Panc1 (cell line): ENCODE measurements around the gene CLDN22. TPM values are rescaled to one million over a fixed set of nuclear protein-coding genes. Genes with fewer than 3 reads are reported as not detected.

Experiments
- ATAC-seq: fragments of 200-7000 bp; cut with Tn5 transposase; 2 replicates; pipeline ENCODE4 v1.9.1; 2020; ENCODE audit warnings: mild to moderate bottlenecking, moderate library complexity
- BruUV-seq: library from RNA; stranded (reverse); fragments of 400-500 nt; replicated peaks from 2 replicates; lab custom pipeline; 2021; lab: Mats Ljungman, UMichigan
- CTCF ChIA-PET: fragments of 300-600 bp; sonication (Branson Sonifier 250); formaldehyde crosslinking; loops from one replicate; lab custom pipeline; 2022; ENCODE audit warnings: antibody characterized with exemption; lab: Charles Lee
- POLR2A ChIA-PET: fragments of 300-600 bp; sonication (Branson Sonifier 250); formaldehyde crosslinking; loops from one replicate; lab custom pipeline; 2022; ENCODE audit warnings: antibody characterized with exemption; lab: Charles Lee
- DNase-seq: peaks from one replicate; pipeline ENCODE4 v3.0.0-alpha.2; 2010; ENCODE audit warnings: low read depth, low spot score
- H3K27ac ChIP-seq: 2 replicates; pipeline ENCODE4 v1.5.1; 2011; ENCODE audit warnings: mild to moderate bottlenecking, low read length, inconsistent platforms
- H3K27me3 ChIP-seq: fragments of 200-500 bp; sonication (Bioruptor generic); 2 replicates; pipeline ENCODE4 v1.6.0; 2014; ENCODE audit warnings: low read length, inconsistent platforms; ENCODE audit not compliant: control insufficient read depth, insufficient read depth
- H3K36me3 ChIP-seq: fragments of 200-500 bp; sonication (Bioruptor generic); 2 replicates; pipeline ENCODE4 v1.5.1; 2014; ENCODE audit warnings: inconsistent platforms, mild to moderate bottlenecking, low read length, moderate library complexity; ENCODE audit not compliant: control insufficient read depth, insufficient read depth
- H3K4me1 ChIP-seq: 2 replicates; pipeline ENCODE4 v1.5.1; 2011; ENCODE audit warnings: inconsistent platforms, mild to moderate bottlenecking, low read length, moderate library complexity; ENCODE audit not compliant: control insufficient read depth, insufficient read depth
- H3K4me3 ChIP-seq, 2 experiments: 2 replicates each; pipeline ENCODE4 v1.5.1; 2011 to 2012; ENCODE audit warnings: low read depth in 2 of 2, low read length in 2 of 2, mild to moderate bottlenecking in 2 of 2, inconsistent platforms in 1 of 2, moderate library complexity in 1 of 2
- H3K9me3 ChIP-seq: fragments of 200-500 bp; sonication (Bioruptor generic); 2 replicates; pipeline ENCODE4 v1.5.1; 2014; ENCODE audit warnings: low read depth, mild to moderate bottlenecking, inconsistent platforms, low read length, moderate library complexity; ENCODE audit not compliant: control insufficient read depth, insufficient read depth
- POLR2AphosphoS5 ChIP-seq: IDR thresholded peaks from 2 replicates; pipeline ENCODE4 v1.6.1; 2012; ENCODE audit warnings: mild to moderate bottlenecking, low read depth, low read length, moderate library complexity
- SIN3A ChIP-seq: IDR thresholded peaks from 2 replicates; pipeline ENCODE4 v1.6.1; 2012; ENCODE audit warnings: low read depth, mild to moderate bottlenecking, low read length, moderate library complexity, borderline replicate concordance; ENCODE audit not compliant: insufficient read depth
- TCF7L2 ChIP-seq: IDR thresholded peaks from 2 replicates; pipeline ENCODE4 v1.6.1; 2011; ENCODE audit warnings: mild to moderate bottlenecking, low read depth, low read length, inconsistent platforms
- in situ Hi-C: cut with HindIII; loops from 2 replicates; pipeline ENCODE4 v1.10.0; 2016; ENCODE audit warnings: low sequenced_read_pairs, low pct_unique_long_range_greater_than_20kb
- intact Hi-C: fragments of 100-400 bp; cut with micrococcal nuclease; formaldehyde crosslinking; loops from one replicate; pipeline ENCODE4 v1.10.0; 2022; ENCODE audit not compliant: unreplicated experiment
- total RNA-seq: library from RNA; stranded (reverse); gene quantifications from one replicate; pipeline ENCODE4 v1.2.1, GENCODE V29; 2021; ENCODE audit not compliant: unreplicated experiment
- TF ChIP-seq, protein P1 (sequence below): fragments of 450-650 bp; IDR thresholded peaks from 2 replicates; pipeline ENCODE4 v1.5.1; 2017; ENCODE audit warnings: mild to moderate bottlenecking
- TF ChIP-seq, protein P2 (sequence below), 2 experiments: IDR thresholded peaks; 2 replicates each; pipeline ENCODE4 v1.6.1; 2011 to 2012; ENCODE audit warnings: low read depth in 2 of 2, control low read depth in 1 of 2, low read length in 1 of 2, mild to moderate bottlenecking in 1 of 2, moderate library complexity in 1 of 2; ENCODE audit not compliant: insufficient read depth in 1 of 2

The CLDN22 gene
- total RNA-seq, 1 experiment from 2014 or later = not detected

DNA sequence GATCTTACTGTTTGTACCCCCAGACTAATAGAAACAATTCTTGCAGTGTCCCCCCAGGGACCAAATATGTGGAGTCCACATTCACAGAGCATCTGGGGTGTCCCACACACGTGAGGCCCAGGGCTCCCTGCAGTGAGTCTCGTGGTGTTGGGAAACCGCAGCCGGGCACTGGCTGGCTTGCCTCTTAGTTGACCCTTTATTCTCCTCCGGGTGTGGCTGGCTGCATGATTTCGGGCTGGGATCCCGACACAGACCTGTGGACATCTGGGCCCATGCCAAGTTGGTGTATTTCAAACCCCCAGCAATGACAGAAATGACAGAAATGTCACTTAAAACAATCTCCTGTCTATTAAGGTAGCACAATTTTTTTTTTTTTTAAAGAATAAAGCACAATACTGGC, 17.8 kb upstream of the CLDN22 start:
- no peak overlapping the region for H3K27ac ChIP-seq
- no peak overlapping the region for H3K4me3 ChIP-seq
- H3K27me3 ChIP-seq = no peaks in the 10 kb centered on the region
- ChIA-PET CTCF (no interaction called here), POLR2A (interaction anchor here (0.6 kb wide), 1 partner anchor 522 kb away, joined by 3 read pairs; no protein-coding TSS in a partner anchor)
- H3K4me1 ChIP-seq = no peaks in the 10 kb centered on the region; the same call in 1 of the 2 replicates
- DNase-seq (no peak), ATAC-seq (no peak)
- BruUV-seq = no TSS peak
- no peaks in the 10 kb centered on the region for H3K36me3 ChIP-seq
- TF ChIP-seq SIN3A (no peak), POLR2AphosphoS5 (no peak), TCF7L2 (no peak)
- TF ChIP-seq, protein P1, sequence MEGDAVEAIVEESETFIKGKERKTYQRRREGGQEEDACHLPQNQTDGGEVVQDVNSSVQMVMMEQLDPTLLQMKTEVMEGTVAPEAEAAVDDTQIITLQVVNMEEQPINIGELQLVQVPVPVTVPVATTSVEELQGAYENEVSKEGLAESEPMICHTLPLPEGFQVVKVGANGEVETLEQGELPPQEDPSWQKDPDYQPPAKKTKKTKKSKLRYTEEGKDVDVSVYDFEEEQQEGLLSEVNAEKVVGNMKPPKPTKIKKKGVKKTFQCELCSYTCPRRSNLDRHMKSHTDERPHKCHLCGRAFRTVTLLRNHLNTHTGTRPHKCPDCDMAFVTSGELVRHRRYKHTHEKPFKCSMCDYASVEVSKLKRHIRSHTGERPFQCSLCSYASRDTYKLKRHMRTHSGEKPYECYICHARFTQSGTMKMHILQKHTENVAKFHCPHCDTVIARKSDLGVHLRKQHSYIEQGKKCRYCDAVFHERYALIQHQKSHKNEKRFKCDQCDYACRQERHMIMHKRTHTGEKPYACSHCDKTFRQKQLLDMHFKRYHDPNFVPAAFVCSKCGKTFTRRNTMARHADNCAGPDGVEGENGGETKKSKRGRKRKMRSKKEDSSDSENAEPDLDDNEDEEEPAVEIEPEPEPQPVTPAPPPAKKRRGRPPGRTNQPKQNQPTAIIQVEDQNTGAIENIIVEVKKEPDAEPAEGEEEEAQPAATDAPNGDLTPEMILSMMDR = no peak
- TF ChIP-seq, protein P2, sequence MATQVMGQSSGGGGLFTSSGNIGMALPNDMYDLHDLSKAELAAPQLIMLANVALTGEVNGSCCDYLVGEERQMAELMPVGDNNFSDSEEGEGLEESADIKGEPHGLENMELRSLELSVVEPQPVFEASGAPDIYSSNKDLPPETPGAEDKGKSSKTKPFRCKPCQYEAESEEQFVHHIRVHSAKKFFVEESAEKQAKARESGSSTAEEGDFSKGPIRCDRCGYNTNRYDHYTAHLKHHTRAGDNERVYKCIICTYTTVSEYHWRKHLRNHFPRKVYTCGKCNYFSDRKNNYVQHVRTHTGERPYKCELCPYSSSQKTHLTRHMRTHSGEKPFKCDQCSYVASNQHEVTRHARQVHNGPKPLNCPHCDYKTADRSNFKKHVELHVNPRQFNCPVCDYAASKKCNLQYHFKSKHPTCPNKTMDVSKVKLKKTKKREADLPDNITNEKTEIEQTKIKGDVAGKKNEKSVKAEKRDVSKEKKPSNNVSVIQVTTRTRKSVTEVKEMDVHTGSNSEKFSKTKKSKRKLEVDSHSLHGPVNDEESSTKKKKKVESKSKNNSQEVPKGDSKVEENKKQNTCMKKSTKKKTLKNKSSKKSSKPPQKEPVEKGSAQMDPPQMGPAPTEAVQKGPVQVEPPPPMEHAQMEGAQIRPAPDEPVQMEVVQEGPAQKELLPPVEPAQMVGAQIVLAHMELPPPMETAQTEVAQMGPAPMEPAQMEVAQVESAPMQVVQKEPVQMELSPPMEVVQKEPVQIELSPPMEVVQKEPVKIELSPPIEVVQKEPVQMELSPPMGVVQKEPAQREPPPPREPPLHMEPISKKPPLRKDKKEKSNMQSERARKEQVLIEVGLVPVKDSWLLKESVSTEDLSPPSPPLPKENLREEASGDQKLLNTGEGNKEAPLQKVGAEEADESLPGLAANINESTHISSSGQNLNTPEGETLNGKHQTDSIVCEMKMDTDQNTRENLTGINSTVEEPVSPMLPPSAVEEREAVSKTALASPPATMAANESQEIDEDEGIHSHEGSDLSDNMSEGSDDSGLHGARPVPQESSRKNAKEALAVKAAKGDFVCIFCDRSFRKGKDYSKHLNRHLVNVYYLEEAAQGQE (IDR thresholded peaks at IDR 0.05; ENCODE audit: insufficient read depth in 1 of 2, low read depth in 2 of 2, low read length in 1 of 2) = no peak
- in situ Hi-C loops = no loop called here
- intact Hi-C loops = no loop called here
- H3K9me3 ChIP-seq = no peaks in the 10 kb centered on the region

DNA sequence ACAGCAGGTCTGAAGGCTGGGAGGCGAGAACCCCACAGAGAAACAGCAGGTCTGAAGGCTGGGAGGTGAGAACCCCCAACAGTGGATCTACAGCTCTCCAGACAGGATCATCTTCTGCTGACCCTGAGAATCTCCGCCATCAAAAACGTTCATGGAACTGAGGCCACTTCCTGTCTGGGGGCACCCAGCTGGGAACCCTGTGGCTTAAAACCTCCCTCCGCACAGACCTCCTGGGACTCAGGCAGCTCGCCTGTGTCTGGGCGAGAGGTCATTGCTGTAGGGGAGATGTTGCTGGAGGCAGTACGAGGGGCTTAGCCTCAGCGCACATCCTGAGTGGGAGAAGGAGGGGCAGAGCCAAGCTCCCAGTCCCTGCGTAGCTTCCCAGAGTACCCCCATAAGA, 17.3 kb upstream of the CLDN22 start:
- CTCF ChIA-PET = no interaction called here
- no peak for DNase-seq
- in situ Hi-C loops = no loop called here
- POLR2A ChIA-PET = no interaction called here
- Histone ChIP-seq H3K36me3 (no peaks in the 10 kb centered on the region), H3K27ac (no peak overlapping the region), H3K27me3 (no peaks in the 10 kb centered on the region), H3K4me1 (no peaks in the 10 kb centered on the region; the same call in 1 of the 2 replicates), H3K4me3 (no peak overlapping the region), H3K9me3 (no peaks in the 10 kb centered on the region)
- TF ChIP-seq, protein P1 = no peak
- no TSS peak for BruUV-seq
- ATAC-seq = no peak
- intact Hi-C loops = no loop called here
